Common myeloid progenitor, CD34-positive (primary cell): ENCODE data around the gene METTL15.
"Not testable (repeated sequence)": the region's sequence is repeated elsewhere in the genome, so short reads cannot be mapped to it uniquely, and the experiment has no call there.

Experiments
- CTCF ChIA-PET: fragments of 350-600 bp; sonication (Branson Sonifier 250); formaldehyde crosslinking; loops from one replicate; lab custom pipeline; 2021; ENCODE audit warnings: antibody characterized with exemption; lab: Charles Lee
- POLR2A ChIA-PET: fragments of 350-600 bp; sonication (Branson Sonifier 250); formaldehyde crosslinking; loops from one replicate; lab custom pipeline; 2021; ENCODE audit warnings: antibody characterized with exemption; lab: Charles Lee
- DNase-seq, 3 donors: peaks; one replicate each; pipeline versions ENCODE4 v3.0.0 to v3.0.0-alpha.2; 2013
- H3K27ac ChIP-seq, 2 experiments: 1 replicate in 1 of 2; 2 replicates in 1 of 2; pipeline ENCODE4 v1.7.0; 2013; ENCODE audit warnings: inconsistent platforms in 2 of 2, low read length in 2 of 2, mild to moderate bottlenecking in 2 of 2, low read depth in 1 of 2, moderate library complexity in 1 of 2; ENCODE audit not compliant: severe bottlenecking in 2 of 2, insufficient read depth in 1 of 2, poor library complexity in 1 of 2
- H3K27me3 ChIP-seq, 5 experiments: replicated peaks in 2 of 5; 1 replicate in 3 of 5; 2 replicates in 2 of 5; pipeline versions ENCODE4 v1.6.1 to v1.7.0; 2013; ENCODE audit warnings: low read length in 4 of 5, mild to moderate bottlenecking in 2 of 5, moderate library complexity in 2 of 5, inconsistent platforms in 1 of 5; ENCODE audit not compliant: insufficient read depth in 5 of 5, control insufficient read depth in 4 of 5
- H3K36me3 ChIP-seq, 4 experiments: 1 replicate in 2 of 4; 2 replicates in 2 of 4; pipeline versions ENCODE4 v1.6.1 to v1.7.0; 2013; ENCODE audit warnings: low read length in 3 of 4, control low read depth in 1 of 4, mild to moderate bottlenecking in 1 of 4; ENCODE audit not compliant: control insufficient read depth in 4 of 4, insufficient read depth in 4 of 4
- H3K4me1 ChIP-seq, 4 experiments: 1 replicate in 3 of 4; 2 replicates in 1 of 4; pipeline versions ENCODE4 v1.6.1 to v1.7.1; 2013; ENCODE audit warnings: low read length in 3 of 4, mild to moderate bottlenecking in 3 of 4, control low read depth in 1 of 4, inconsistent platforms in 1 of 4, moderate library complexity in 1 of 4; ENCODE audit not compliant: control insufficient read depth in 4 of 4, insufficient read depth in 4 of 4; ENCODE audit errors: control extremely low read depth in 1 of 4
- H3K4me3 ChIP-seq, 7 experiments: 1 replicate in 4 of 7; 2 replicates in 3 of 7; pipeline versions ENCODE4 v1.5.1 to v1.7.0; 2013; ENCODE audit warnings: mild to moderate bottlenecking in 7 of 7, low read length in 6 of 7, moderate library complexity in 6 of 7, inconsistent platforms in 2 of 7, low read depth in 2 of 7, control low read depth in 1 of 7; ENCODE audit not compliant: insufficient read depth in 4 of 7, control insufficient read depth in 1 of 7; ENCODE audit errors: extremely low read depth in 1 of 7
- H3K9me3 ChIP-seq, 5 experiments: 1 replicate in 4 of 5; 2 replicates in 1 of 5; pipeline versions ENCODE4 v1.6.1 to v1.7.1; 2013; ENCODE audit warnings: low read length in 4 of 5, mild to moderate bottlenecking in 2 of 5, inconsistent platforms in 1 of 5, low read depth in 1 of 5, moderate library complexity in 1 of 5; ENCODE audit not compliant: control insufficient read depth in 4 of 5, insufficient read depth in 2 of 5; ENCODE audit errors: control extremely low read depth in 1 of 5
- WGBS: methylation state at CpG from one replicate; pipeline ENCODE4 v1.1.5; 2013; ENCODE audit not compliant: insufficient coverage; 5-methylcytosine and 5-hydroxymethylcytosine counted together

The METTL15 gene

GRCh38 chr11:28132548-28132947 lies 24.4 kb downstream of the METTL15 start:
- ChIA-PET CTCF (no interaction called here), POLR2A (no interaction called here)
- Histone ChIP-seq H3K9me3 (peaks cover 2 to 22% (median 12%) of the 10 kb centered on the region in 5 experiments), H3K27ac (no peak overlapping the region), H3K4me3 (no peak overlapping the region), H3K27me3 (no peaks in the 10 kb centered on the region), H3K36me3 (peaks cover 2 to 22% (median 15%) of the 10 kb centered on the region in 4 experiments), H3K4me1 (no peaks in the 10 kb centered on the region)
- DNase-seq, result no peak
- WGBS, result no CpG with 5 or more reads among the region's 1 CpG

GRCh38 chr11:28133146-28133545 lies 25.0 kb downstream of the METTL15 start:
- Histone ChIP-seq H3K9me3 (peaks cover 2 to 25% (median 12%) of the 10 kb centered on the region in 5 experiments), H3K27ac (no peak overlapping the region), H3K4me3 (no peak overlapping the region), H3K36me3 (peaks cover 2 to 22% (median 15%) of the 10 kb centered on the region in 4 experiments), H3K4me1 (no peaks in the 10 kb centered on the region), H3K27me3 (no peaks in the 10 kb centered on the region)
- no peak for DNase-seq
- ChIA-PET POLR2A (no interaction called here), CTCF (interaction anchor here (1.1 kb wide), 1 partner anchor 10 kb away, joined by 3 read pairs; no protein-coding TSS in a partner anchor)
- 94% methylated on average over 2 of the region's 3 CpGs for WGBS

GRCh38 chr11:28136157-28136556 lies 28.0 kb downstream of the METTL15 start:
- Histone ChIP-seq H3K36me3 (peaks cover 3 to 27% (median 19%) of the 10 kb centered on the region in 4 experiments), H3K9me3 (peaks cover 4 to 53% (median 28%) of the 10 kb centered on the region in 5 experiments)
- DNase-seq, CTCF ChIA-PET, H3K27me3 ChIP-seq, H3K4me3 ChIP-seq, H3K4me1 ChIP-seq, POLR2A ChIA-PET, H3K27ac ChIP-seq: not testable (repeated sequence)
- WGBS, result no CpG with 5 or more reads among the region's 4 CpGs

GRCh38 chr11:28137366-28137765 lies 29.2 kb downstream of the METTL15 start:
- no peaks in the 10 kb centered on the region for H3K27me3 ChIP-seq
- H3K9me3 ChIP-seq, result peaks cover 4 to 53% (median 28%) of the 10 kb centered on the region in 5 experiments
- WGBS, result 94% methylated on average over 2 of the region's 3 CpGs
- ChIA-PET POLR2A (no interaction called here), CTCF (interaction anchor here (0.6 kb wide), 1 partner anchor 63 kb away, joined by 5 read pairs; no protein-coding TSS in a partner anchor)
- DNase-seq, result no peak
- no peaks in the 10 kb centered on the region for H3K4me1 ChIP-seq
- H3K4me3 ChIP-seq, result no peak overlapping the region
- no peak overlapping the region for H3K27ac ChIP-seq
- H3K36me3 ChIP-seq, result peaks cover 3 to 26% (median 19%) of the 10 kb centered on the region in 4 experiments

GRCh38 chr11:28137832-28138231 lies 29.6 kb downstream of the METTL15 start:
- Histone ChIP-seq H3K36me3 (peaks cover 3 to 26% (median 19%) of the 10 kb centered on the region in 4 experiments), H3K4me1 (no peaks in the 10 kb centered on the region), H3K9me3 (peaks cover 4 to 53% (median 28%) of the 10 kb centered on the region in 5 experiments), H3K27me3 (no peaks in the 10 kb centered on the region), H3K27ac (no peak overlapping the region), H3K4me3 (no peak overlapping the region)
- DNase-seq, result no peak
- WGBS, result 100% methylated on average over 1 of the region's 1 CpG
- CTCF ChIA-PET, result interaction anchor here (0.6 to 1.1 kb wide), 2 partner anchors 63 to 106 kb away, joined by 3 to 5 read pairs; no protein-coding TSS in a partner anchor
- POLR2A ChIA-PET, result no interaction called here

- Histone ChIP-seq H3K36me3 (peaks cover 3 to 16% (median 9%) of the 10 kb centered on the region in 4 experiments), H3K4me3 (no peak overlapping the region), H3K9me3 (peaks cover 4 to 44% (median 22%) of the 10 kb centered on the region in 5 experiments), H3K27me3 (no peaks in the 10 kb centered on the region), H3K27ac (no peak overlapping the region), H3K4me1 (no peaks in the 10 kb centered on the region)
- CTCF ChIA-PET, result no interaction called here
- POLR2A ChIA-PET, result no interaction called here
- WGBS, result 100% methylated on average over 3 of the region's 5 CpGs
- no peak for DNase-seq
These were observed 31.7 kb downstream of the METTL15 start for GRCh38 chr11:28139841-28140415.

GRCh38 chr11:28140689-28141455 lies 32.7 kb downstream of the METTL15 start:
- Histone ChIP-seq H3K27me3 (no peaks in the 10 kb centered on the region), H3K9me3 (peaks cover 2 to 38% (median 20%) of the 10 kb centered on the region in 5 experiments), H3K4me3 (no peak overlapping the region), H3K4me1 (no peaks in the 10 kb centered on the region), H3K27ac (no peak overlapping the region), H3K36me3 (peaks cover 2 to 12% (median 7%) of the 10 kb centered on the region in 4 experiments)
- 99% methylated on average over 7 of the region's 9 CpGs for WGBS
- POLR2A ChIA-PET, result no interaction called here
- CTCF ChIA-PET, result no interaction called here
- DNase-seq, result no peak
